Measurements from ENCODE around the gene KCTD6.

DNA sequence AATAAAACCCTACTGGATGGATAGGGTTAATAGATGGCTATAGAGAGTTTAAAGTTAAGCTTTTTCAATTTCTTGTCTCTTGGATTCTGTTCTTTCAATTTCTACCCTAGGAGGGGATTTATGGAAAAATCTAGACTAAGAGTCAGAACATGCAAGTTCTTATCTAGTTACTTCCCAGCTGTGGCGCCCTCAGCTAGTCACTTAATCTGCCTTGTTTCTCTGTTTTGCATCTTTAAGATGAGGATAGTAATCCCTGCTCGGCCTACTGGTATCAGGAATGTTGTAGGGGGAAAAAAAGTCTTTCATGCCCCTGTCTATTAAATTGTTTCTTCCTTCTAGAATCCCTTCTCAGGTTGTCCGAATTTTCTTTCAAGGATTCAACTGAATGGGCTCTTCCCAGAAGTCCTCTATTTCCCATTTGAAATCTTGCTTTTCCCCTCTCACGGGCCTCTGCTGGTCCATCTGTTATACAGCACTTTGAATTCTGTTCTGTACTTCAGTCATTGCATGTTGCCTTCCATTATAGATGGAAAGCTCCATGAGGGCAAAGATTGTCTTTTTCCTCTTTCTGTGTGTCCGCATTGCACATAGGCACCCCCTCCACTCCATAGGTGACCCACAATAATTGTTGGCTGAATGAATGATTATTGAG lies 4.4 kb downstream of the KCTD6 start:
- no peak for TF ChIP-seq POLR2AphosphoS5 (IDR thresholded peaks at IDR 0.05)
- TF ChIP-seq, protein P1, sequence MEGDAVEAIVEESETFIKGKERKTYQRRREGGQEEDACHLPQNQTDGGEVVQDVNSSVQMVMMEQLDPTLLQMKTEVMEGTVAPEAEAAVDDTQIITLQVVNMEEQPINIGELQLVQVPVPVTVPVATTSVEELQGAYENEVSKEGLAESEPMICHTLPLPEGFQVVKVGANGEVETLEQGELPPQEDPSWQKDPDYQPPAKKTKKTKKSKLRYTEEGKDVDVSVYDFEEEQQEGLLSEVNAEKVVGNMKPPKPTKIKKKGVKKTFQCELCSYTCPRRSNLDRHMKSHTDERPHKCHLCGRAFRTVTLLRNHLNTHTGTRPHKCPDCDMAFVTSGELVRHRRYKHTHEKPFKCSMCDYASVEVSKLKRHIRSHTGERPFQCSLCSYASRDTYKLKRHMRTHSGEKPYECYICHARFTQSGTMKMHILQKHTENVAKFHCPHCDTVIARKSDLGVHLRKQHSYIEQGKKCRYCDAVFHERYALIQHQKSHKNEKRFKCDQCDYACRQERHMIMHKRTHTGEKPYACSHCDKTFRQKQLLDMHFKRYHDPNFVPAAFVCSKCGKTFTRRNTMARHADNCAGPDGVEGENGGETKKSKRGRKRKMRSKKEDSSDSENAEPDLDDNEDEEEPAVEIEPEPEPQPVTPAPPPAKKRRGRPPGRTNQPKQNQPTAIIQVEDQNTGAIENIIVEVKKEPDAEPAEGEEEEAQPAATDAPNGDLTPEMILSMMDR (IDR thresholded peaks at IDR 0.05; ENCODE audit: poor library complexity, severe bottlenecking): no peak
- no peak for TF ChIP-seq EP300 (conservative IDR thresholded peaks at IDR 0.05; ENCODE audit: poor library complexity, severe bottlenecking)
- no peak for TF ChIP-seq EZH2 (IDR thresholded peaks at IDR 0.05; ENCODE audit: borderline replicate concordance, insufficient read depth, low read length, poor library complexity, severe bottlenecking)
- TF ChIP-seq MXI1 (conservative IDR thresholded peaks at IDR 0.05; ENCODE audit: poor library complexity, severe bottlenecking): no peak
- TF ChIP-seq, protein P2, sequence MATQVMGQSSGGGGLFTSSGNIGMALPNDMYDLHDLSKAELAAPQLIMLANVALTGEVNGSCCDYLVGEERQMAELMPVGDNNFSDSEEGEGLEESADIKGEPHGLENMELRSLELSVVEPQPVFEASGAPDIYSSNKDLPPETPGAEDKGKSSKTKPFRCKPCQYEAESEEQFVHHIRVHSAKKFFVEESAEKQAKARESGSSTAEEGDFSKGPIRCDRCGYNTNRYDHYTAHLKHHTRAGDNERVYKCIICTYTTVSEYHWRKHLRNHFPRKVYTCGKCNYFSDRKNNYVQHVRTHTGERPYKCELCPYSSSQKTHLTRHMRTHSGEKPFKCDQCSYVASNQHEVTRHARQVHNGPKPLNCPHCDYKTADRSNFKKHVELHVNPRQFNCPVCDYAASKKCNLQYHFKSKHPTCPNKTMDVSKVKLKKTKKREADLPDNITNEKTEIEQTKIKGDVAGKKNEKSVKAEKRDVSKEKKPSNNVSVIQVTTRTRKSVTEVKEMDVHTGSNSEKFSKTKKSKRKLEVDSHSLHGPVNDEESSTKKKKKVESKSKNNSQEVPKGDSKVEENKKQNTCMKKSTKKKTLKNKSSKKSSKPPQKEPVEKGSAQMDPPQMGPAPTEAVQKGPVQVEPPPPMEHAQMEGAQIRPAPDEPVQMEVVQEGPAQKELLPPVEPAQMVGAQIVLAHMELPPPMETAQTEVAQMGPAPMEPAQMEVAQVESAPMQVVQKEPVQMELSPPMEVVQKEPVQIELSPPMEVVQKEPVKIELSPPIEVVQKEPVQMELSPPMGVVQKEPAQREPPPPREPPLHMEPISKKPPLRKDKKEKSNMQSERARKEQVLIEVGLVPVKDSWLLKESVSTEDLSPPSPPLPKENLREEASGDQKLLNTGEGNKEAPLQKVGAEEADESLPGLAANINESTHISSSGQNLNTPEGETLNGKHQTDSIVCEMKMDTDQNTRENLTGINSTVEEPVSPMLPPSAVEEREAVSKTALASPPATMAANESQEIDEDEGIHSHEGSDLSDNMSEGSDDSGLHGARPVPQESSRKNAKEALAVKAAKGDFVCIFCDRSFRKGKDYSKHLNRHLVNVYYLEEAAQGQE (IDR thresholded peaks at IDR 0.05; ENCODE audit: borderline replicate concordance): no peak

Data from neural cell (in vitro differentiated cells).